NCI-H774 (cell line): ENCODE data around the gene KIF16B.

Experiments used
- DNase-seq: peaks from one replicate; lab custom pipeline; 2025; lab: John Stamatoyannopoulos, UW

The KIF16B gene

DNA sequence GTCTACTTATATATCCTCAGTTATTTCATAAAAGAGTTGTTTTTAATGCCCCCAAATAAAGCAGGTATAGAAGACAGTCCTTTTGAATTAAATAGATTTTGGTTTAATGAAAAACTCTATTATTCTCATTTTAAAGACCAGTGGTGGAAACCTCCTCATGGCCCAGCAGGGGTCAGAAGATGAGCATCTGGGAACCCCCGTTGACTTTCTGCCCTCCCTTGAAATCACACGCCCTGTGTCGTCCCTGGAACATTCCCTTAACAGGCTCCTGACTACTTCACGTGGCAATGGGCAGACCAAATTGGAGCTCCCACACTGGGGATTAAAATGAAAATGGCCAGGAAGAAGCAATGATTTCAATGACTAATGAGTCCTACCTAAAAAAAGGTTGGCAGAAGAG is 220.9 kb downstream of the KIF16B start:
- no peak for DNase-seq

DNA sequence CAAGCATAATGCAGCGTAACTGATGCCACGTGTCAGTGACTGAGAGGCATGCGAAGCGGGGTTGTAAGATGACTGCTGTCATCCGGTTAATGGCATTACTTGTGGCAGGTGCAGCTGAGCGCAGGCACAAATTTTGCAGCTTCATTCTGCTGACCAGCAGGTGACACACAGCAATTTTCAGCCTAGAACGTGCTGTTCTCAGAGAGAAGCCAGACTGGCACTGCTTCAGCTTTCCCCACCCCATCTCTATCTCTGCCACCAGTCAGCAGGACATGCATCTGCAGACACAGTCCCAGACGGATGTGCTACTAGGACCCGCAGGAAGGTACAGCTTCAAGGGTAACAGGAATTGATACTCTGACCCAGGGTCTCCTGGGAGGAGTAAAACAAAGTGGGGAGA is 221.8 kb downstream of the KIF16B start:
- DNase-seq: peak; percentile 69

DNA sequence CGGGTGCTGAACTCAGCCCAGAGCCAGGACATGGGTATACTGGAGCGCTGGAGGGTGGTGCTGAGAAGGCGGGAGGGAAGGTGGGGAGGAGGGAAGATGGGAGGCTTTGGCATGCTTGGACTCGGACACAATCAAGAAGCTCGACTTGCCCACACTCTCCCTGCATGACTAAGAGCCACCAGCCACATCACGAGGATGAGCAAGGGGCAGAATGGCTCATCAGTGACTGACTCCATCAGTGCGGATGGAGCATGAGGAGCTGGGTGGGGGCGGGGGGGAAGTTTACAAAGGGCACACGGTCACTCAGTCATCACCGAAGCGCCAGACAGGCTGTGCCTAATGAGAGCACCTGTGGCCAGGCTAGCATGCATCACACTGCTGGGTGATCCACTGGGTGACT is 222.8 kb downstream of the KIF16B start:
- DNase-seq: no peak

DNA sequence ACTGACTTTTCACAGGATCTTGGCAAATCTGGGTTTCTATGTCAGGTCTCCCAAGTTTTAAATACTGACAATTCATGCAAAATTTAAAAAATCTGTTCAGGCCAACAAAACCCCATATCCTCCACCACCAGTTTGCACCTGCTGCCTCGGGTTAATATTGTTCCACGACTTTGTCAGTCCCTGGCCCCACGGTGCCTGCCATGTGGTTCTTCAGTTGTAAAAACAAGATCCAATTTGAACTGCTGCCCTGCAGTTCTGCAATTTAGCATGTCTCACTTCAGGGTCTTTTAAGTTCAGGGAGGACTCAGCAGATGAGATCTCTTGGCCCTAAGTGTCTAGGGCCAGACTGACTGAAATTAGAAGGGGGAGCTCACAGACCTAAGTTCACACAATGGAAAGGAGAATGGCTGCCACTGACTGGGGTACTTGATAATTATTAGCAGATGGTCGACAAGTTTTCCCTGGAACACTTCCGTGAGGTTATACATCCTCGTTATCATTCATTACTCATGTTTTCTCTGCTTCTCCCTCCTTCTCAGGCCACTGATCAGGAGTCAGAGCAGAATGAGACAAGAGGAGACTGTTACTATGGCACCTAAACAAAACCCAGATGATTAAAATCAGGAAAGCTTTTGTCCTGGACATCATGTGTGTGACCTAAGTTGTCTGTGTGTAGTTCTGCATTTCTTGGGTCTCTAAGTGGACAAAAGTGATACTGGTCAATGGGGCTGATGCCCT is 223.6 kb downstream of the KIF16B start:
- DNase-seq: no peak

DNA sequence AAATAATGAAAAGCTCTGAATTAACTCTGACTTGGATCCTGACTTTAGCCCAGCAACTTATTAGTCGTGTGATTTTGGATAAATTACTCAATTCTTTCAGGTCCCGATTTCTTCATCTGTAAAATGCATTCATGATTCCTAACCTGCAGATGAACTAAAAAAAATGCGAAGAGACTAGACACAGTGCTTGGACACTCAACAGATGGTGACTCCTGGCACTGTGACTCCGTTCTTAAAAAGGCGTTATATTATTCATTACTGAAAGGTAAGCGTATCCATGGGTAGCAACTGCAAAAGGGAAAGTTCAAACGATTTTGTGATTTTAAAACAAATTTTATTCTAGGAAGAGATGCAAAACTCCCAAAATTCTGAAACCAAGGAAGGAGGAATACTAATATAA is 226.3 kb downstream of the KIF16B start:
- DNase-seq: no peak

DNA sequence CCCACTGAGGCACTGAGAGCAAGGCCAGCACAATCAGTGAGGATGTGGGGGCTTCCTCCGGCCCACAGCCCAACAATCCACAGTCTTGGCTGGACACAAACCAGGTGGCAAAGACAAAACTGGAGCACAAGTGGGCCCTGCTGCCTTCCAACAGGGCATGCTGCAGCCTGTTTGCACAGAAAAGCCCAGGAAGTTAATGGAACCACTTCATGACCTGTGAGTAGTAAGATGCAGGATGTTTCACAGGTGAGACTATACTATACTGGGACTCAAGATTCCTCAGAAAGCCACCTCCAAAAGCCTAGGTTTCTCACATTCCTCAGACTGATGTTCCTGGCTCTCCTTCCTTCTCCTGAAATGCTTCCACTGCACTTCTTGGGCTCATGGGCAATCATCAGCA is 235.5 kb downstream of the KIF16B start:
- DNase-seq: no peak

DNA sequence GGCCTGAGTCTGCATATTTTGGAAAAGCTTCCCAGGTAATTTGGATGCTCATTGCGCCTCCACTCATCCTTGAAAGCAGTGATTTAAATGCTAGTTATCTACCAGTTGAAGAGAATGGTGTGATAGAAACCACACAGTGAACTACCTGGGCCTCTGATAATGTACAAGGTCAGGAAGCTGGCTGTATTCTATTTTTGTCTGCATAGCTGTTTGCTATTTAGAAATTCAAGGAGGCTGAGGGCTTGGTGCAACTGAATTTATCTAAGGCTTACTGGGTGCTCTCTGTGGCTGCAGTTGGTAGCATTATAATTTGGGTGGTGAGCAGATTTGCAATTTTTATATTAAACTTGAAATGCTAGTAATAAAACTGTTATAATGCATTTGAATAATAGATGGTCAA is 245.6 kb downstream of the KIF16B start:
- DNase-seq: no peak

DNA sequence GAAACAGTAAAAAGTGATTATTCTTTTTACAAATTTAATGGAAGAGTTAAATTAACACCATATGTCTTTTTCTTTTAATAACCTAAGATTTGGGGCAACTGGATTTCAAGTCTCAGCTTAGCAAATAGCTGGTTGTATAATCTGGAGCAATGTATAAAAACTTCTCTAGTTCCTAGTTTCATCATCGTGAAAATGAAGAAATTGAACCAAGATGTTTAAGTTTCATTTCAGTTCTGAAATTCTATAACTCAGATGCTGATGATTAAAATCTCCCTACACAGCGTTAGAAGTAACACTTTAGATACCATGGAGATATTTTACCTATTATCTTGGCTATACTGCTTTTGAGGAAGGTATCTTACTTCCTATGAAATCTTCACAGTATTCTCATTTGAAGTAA is 252.0 kb downstream of the KIF16B start:
- no peak for DNase-seq

DNA sequence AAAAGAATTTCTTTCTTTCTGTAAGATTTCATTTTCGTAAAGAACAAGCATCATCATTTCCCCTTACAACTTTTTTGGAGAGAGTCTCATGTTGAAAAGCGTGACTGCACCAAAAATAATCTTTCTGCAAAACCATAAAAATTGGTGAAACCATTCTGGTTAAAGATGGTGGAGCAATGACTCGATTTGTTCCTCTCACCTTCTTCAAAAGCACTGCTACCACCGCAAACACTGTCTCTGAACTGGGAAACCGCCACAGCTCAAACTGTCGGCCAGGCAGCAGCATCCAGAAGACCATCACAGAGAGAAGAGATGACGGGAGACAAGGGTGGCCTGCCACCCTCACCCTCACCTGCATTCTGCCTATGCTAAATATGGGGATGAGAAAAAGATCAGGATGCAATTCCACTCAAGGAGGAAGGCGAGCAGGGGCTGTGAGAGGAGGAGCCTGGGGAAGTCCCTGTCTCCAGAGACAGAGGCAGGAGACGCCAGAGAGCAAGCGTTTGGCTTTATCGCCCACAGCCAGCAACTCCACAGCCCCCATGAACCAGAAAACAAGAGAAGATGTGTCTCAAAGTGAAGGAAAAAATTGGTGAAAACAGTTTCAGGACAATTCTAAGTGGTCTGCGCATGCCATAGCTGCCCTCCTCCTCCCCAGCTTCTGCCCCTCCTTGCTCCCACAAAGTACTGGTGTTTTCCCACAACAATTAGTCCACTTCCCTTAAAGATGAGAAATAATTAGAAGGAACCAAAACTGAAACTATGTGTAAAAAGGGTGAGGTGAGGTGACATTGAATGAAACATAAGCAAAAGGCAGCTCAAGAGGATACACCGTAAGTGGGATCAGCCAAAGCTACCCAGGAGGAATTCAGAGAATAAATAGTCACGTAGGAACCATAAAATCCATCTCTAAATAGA is 255.5 kb downstream of the KIF16B start:
- no peak for DNase-seq

DNA sequence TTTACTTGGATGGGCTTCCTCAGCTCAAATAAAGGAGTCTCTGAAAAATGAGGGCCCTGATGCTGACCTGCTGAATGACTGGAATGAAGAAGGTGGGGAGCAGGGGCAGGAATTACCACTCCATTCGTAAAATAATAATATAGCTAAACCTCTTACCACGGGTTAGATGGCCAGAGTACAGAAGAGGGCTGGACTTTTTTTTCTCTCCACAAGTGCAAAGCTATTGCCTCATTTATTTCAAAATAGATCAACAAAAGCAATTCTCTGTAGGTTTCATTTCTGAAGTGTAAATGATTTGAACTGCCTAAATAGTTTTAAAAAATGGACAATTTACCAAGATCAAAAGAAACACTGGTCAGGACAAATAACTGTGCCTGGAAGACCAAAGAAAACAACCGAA is 256.7 kb downstream of the KIF16B start:
- no peak for DNase-seq

DNA sequence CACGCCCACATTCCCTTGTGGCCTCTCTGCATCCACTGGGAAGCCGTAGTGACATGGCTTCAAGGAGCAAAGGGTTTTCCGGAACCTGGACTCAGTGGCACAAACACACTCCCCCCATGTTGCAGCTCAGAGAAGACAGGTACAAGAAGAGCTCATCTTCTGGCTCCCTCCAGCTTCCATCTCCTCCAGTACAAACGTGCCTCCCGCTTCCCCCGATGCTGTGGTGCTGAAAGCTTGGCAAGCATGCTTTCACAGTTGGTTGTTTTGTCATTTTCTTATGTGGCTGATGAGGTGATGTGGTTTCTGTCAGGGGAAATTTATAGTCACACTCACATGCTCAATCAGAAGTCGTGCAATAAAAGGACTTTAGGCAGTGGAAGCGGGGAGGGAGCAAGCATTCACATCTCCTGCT is 258.5 kb downstream of the KIF16B start:
- DNase-seq: no peak

DNA sequence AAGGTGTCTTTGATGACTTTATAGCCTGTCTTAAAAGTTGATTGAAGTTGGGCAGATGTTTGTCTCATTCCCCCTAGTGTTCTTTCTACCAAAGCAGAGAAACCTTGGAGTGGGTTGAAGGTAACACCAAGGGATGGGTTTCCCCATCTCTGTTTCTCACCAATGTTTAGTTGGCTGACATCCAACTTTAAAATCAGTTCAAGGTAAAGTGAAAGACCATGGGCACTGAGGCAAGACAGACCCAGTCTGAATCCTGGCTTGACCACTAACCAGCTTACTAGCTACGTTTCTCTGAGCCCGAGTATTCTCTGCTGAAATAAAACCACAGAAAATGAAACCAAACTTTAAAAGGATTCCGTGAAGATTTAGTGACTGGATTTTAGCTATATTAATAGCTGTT is 258.9 kb downstream of the KIF16B start:
- no peak for DNase-seq

DNA sequence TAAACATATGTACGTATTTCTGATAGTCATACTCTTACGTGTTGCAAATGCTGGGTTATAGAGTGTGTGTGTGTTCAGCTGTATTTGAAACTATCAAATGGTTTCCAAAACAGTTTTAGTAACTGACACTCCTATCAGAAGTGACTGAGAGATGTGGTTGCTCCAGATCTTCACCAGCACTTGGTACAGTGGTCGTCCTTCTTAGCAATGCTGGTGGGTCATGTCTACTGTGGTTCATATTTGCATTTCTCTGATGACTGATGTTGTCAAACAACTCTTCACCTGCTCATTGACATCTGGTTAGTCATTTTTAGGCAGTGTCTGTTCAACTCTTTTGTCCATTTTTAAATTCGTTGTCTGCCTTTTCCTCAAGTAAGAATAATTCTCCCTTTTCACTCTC is 259.3 kb downstream of the KIF16B start:
- no peak for DNase-seq

DNA sequence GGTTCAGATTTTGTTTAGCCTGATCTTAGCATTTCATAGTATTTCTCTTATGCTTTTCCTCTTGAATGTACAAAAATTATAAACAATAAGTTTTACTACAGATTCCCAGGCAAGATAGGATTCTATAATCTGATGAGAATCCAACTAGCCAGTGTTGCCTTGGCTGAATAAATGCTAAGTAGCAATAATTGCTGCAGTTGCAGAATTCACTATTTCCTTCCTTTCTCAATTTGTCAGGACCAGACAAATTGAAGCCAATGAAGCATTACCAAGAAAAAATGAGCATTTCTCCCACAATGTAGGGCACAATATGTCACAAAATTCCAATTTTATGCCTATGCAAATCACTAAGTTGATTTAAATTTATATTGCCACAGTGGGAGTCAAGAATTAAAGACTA is 260.2 kb downstream of the KIF16B start:
- no peak for DNase-seq

DNA sequence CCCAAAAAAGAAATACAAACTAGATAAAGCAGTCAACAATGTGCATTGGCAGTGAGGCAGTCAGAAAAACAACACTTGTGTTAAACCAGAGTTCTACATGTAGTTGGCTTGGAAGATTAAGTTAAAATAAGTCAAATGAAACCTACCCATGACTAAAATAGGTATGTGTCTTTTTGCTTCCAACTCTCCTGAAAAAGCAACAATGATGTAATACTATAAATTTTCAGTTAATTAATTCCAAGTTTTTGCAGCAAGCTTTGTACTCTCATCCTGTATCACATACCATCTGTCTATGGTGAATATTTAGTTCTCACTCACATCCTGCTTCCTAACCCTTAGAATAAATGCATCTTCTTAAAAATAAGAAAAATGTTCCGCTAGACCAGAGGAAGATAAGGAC is 261.5 kb downstream of the KIF16B start:
- no peak for DNase-seq

DNA sequence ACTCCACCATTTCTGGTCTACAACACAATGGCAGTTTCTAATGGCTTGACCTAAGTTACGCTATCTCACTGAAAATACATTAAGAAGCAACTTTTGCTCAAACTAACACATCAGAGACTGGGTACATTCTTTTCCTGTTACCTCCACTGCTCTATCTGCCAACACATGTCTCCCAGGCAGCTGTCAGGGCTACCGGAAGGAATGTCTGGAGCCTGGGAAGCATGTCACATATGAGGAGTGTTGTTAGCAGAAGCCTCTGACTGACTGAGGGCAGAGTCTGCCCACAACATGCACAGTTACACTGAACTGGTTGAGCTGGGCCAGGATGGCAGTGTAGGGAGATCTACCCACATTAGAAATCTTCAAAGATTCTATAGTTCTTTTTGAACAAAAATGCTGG is 264.5 kb downstream of the KIF16B start:
- DNase-seq: no peak

DNA sequence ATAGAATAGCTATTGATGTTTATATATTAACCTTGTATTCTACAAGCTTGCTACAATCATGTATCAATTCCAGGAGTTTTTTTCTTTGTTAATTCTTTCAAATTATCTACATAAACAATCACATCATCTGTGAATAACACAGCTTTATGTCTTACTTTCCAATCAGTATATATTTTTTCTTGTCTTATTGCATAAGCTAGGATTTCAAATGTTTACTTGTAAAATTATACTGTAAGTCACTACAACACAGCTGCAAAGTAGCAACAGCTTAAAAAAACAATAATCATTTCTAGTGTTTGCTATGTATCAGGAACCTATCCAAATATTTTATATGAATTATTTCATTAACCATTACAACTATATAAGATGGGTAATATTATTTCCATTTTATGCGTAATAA is 270.4 kb downstream of the KIF16B start:
- no peak for DNase-seq

DNA sequence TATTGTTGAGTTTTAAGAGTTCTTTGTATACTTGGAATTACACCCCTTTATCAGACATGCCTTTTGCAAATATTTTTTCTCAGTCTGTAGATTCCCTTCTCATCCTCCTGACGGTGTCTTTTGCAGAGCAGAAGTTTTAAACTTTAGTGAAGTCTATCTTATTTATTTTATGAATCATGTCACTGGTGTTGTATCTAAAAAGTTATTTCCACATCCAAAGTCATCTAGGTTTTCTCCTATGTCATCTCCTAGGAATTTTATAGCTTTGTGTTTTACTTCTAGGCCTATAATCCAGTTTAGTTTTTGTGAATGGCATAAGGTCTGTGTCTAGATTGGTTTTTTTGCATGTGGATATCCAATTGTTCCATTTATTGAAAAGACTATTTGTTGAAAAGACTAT is 271.3 kb downstream of the KIF16B start:
- no peak for DNase-seq

DNA sequence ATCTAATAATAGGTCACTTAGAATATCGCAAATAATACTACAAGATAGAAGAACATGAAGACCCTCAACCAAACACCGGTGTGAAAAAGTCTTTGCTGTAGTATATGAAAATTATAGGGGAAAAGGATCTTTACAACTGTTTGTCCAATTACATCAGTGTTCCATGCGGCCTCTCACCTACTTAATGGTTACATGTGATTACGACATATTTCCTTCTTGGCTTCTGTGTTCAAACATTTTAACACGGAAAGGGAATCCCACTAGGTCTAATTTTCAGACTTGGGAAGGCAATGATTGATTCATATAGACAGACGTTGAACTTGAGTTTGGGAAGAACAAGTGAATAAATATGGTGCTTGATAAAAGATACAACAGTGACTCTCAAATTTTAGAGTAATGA is 273.4 kb downstream of the KIF16B start:
- DNase-seq: no peak

DNA sequence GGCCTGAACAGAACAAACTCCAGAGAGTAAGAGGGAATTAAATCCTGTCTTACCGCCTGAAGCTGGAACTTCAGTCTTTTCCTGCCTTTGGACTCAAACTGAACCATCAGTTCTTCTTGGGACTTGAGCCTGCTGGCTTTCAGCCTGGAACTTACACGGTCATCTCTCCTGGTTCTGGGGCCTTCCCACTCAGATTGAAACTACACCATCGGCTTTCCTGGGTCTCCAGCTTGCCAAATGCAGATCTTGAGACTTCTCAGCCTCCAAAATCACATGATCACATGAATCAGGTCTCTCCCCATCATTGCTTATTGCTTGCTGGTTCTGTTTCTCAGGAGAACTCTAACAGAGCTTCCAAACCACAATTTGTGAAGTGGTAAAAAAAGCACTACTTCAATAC is 276.3 kb downstream of the KIF16B start:
- DNase-seq: no peak

DNA sequence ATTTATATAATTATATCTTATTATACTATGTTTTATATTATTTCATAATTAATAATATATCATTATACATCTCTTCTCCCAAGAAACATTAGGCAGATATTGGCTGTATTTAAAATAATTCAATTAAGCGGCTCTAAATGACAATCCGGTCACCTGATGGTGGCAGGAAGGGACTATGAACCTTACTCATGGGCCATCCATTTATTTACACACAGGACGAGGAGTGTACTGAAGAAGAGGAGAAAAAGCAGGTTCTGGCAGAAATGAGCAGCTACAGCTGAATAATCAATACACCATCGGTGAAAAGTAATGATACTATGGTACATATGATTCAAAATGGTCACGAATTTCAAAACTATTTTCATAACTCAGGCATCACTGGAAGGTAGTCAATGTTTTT is 277.7 kb downstream of the KIF16B start:
- no peak for DNase-seq

DNA sequence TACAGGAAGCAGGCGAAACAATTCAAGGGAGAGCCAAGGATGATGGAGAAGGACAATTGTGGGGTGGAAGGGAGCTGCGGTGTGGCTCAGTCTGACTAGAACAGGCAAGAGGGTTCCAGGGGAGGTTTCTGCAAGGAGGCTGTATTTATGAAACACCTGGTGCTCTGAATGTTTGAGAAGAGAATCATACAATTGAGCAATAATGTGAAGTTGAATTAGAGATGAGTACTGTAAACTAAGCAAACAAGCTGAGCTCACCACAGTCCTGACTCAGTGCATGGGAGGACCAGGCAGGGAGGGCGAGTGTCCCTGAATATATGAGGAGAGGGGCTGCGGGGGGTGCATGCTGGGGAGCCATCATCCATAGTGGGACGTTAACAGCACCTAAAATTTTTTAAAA is 279.7 kb downstream of the KIF16B start:
- DNase-seq: no peak

DNA sequence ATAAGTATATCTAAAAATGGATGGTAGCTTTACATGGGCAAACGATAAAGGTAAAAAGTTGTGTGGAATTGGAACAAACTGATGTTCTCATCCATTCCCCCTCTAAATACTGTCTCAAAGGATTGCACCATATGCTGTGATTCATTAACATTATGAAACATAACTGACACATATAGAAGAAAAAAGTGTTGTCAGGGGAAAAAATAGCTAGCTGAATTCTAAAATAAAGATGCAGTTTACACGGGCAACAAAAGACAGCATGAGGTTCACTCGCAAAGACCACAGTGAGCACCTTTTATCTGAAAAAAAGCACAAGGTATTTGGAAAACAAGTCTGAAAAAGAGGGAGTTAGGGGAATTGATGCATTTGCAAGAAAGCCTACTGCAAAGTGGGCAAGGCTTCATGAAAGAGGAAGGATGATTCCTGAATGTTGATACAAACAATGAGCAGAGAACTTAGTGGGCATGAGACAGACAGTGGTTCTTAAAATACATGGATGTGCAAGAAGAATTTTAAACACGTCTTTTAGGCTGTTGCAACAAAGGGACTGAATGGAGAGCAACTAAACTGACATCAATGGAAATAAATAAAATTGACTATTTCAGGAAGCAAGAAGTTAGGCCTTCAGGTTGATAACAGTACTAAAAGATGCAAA is 280.9 kb downstream of the KIF16B start:
- DNase-seq: no peak
